ENCODE data around the gene USP38.
"Not testable (repeated sequence)": the region's sequence is repeated elsewhere in the genome, so short reads cannot be mapped to it uniquely, and the experiment has no call there.

Gene USP38

DNA sequence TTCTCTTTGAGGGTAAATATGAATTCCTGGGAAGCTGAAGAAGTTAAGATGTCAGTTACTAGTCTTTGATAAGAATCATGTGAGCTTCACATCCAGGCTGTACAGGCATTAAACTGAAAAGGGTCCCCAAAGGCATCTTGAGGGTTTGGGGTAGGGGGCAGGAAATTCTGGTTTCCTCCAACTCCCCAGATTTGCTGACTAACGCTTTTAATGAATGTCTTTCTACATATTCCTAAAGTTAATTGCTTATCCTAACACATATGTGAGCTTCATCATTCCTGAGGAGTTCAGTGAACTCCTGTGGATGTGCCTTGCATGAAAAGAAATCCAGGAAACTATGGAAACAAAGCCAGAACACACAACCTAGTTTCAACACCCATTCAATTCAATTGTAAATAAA is 78.1 kb downstream of the USP38 start:
- DNase-seq (ENCODE audit: low read depth in 2 of 2), result no peak

- not testable (repeated sequence) for DNase-seq (ENCODE audit: low read depth in 2 of 2)
These were observed 83.0 kb downstream of the USP38 start for GRCh38 chr4:143267690-143268089.

GRCh38 chr4:143270256-143270838 is 85.6 kb downstream of the USP38 start:
- DNase-seq (ENCODE audit: low read depth in 2 of 2), result no peak

Measured in stimulated activated CD4-positive, alpha-beta T cell treated with anti-CD3 and anti-CD28 coated beads, Interleukin-1b, Interleukin-23, amount 100 ng/mL, for 1 hour (primary cell).